VCaP (cell line): Measurements from ENCODE around the gene FOXA3.
"Not testable (repeated sequence)": the region's sequence is repeated elsewhere in the genome, so short reads cannot be mapped to it uniquely, and the experiment has no call there.

ENCODE experiments used
- H3K27ac ChIP-seq: fragments of 450-650 bp; 2 replicates; pipeline ENCODE4 v1.5.1; 2017
- CTCF ChIP-seq: fragments of 450-650 bp; conservative IDR thresholded peaks from 2 replicates; pipeline ENCODE4 v1.5.1; 2017; ENCODE audit warnings: mild to moderate bottlenecking, moderate library complexity

The FOXA3 gene

GRCh38 chr19:45887200-45887710, 23.1 kb downstream of the FOXA3 start:
- peak overlapping the region; percentile 98 for H3K27ac ChIP-seq
- TF ChIP-seq CTCF, result no peak

- no peak for TF ChIP-seq CTCF
- no peak overlapping the region for H3K27ac ChIP-seq
These were observed 25.2 kb downstream of the FOXA3 start for GRCh38 chr19:45889210-45889885.

GRCh38 chr19:45890877-45891276, 26.8 kb downstream of the FOXA3 start:
- no peak overlapping the region for H3K27ac ChIP-seq
- no peak for TF ChIP-seq CTCF

- no peak for TF ChIP-seq CTCF
These were observed 31.4 kb downstream of the FOXA3 start for GRCh38 chr19:45895519-45895972.

GRCh38 chr19:45895983-45896599, 32.0 kb downstream of the FOXA3 start:
- H3K27ac ChIP-seq, result not testable (repeated sequence)

More at GRCh38 chr19:45895519-45895972, 31.4 kb downstream of the FOXA3 start:
- H3K27ac ChIP-seq, result no peak overlapping the region

- H3K27ac ChIP-seq, result no peak overlapping the region
These were observed 33.2 kb downstream of the FOXA3 start for GRCh38 chr19:45897261-45897812.

GRCh38 chr19:45899253-45899652, 35.1 kb downstream of the FOXA3 start:
- TF ChIP-seq CTCF, result no peak
- H3K27ac ChIP-seq, result no peak overlapping the region

More at GRCh38 chr19:45897261-45897812, 33.2 kb downstream of the FOXA3 start:
- no peak for TF ChIP-seq CTCF
